GM19467 (cell line): ENCODE data around the gene ARHGEF6.
A peak's percentile ranks its signal among the peaks of the same experiment; 100 is the strongest.
"Not testable (repeated sequence)": the region's sequence is repeated elsewhere in the genome, so short reads cannot be mapped to it uniquely, and the experiment has no call there.

Experiments used
- ATAC-seq: cut with Tn5 transposase; IDR thresholded peaks from one replicate; pipeline ENCODE4 v1.9.1; 2021; ENCODE audit warnings: mild to moderate bottlenecking, moderate library complexity; ENCODE audit not compliant: unreplicated experiment

The ARHGEF6 gene

GRCh38 chrX:136784231-136784630, 3.5 kb upstream of the ARHGEF6 start:
- ATAC-seq = no peak

GRCh38 chrX:136783159-136783558, 2.4 kb upstream of the ARHGEF6 start:
- no peak for ATAC-seq

GRCh38 chrX:136781180-136781797, 557 bp upstream of the ARHGEF6 start:
- ATAC-seq = no peak

- ATAC-seq = no peak
Observed at GRCh38 chrX:136780241-136780640, 491 bp downstream of the ARHGEF6 start.

- ATAC-seq = peak; percentile 42
Observed at GRCh38 chrX:136779346-136779781, 1.4 kb downstream of the ARHGEF6 start.

- no peak for ATAC-seq
Observed at GRCh38 chrX:136778916-136779315, 1.8 kb downstream of the ARHGEF6 start.

- ATAC-seq = no peak
Observed at GRCh38 chrX:136778020-136778419, 2.7 kb downstream of the ARHGEF6 start.

GRCh38 chrX:136773648-136774047, 7.1 kb downstream of the ARHGEF6 start:
- ATAC-seq = no peak

GRCh38 chrX:136771869-136772268, 8.9 kb downstream of the ARHGEF6 start:
- ATAC-seq = not testable (repeated sequence)

- ATAC-seq = peak; percentile 34
Observed at GRCh38 chrX:136768469-136769084, 12.2 kb downstream of the ARHGEF6 start.

GRCh38 chrX:136767104-136767941, 13.4 kb downstream of the ARHGEF6 start:
- peak; percentile 59 for ATAC-seq

- no peak for ATAC-seq
Observed at GRCh38 chrX:136766785-136767103, 14.0 kb downstream of the ARHGEF6 start.

GRCh38 chrX:136765821-136766356, 14.8 kb downstream of the ARHGEF6 start:
- no peak for ATAC-seq

- no peak for ATAC-seq
Observed at GRCh38 chrX:136764206-136764605, 16.5 kb downstream of the ARHGEF6 start.

- no peak for ATAC-seq
Observed at GRCh38 chrX:136762820-136763452, 17.8 kb downstream of the ARHGEF6 start.

- ATAC-seq = no peak
Observed at GRCh38 chrX:136761421-136761820, 19.3 kb downstream of the ARHGEF6 start.

- ATAC-seq = no peak
Observed at GRCh38 chrX:136759968-136760367, 20.8 kb downstream of the ARHGEF6 start.

GRCh38 chrX:136755411-136755810, 25.3 kb downstream of the ARHGEF6 start:
- ATAC-seq = no peak

GRCh38 chrX:136754651-136755050, 26.1 kb downstream of the ARHGEF6 start:
- no peak for ATAC-seq

GRCh38 chrX:136752796-136753195, 27.9 kb downstream of the ARHGEF6 start:
- ATAC-seq = no peak

- no peak for ATAC-seq
Observed at GRCh38 chrX:136752346-136752745, 28.4 kb downstream of the ARHGEF6 start.
